GM19395 (cell line): Measurements from ENCODE around the gene SIPA1L3.

ENCODE experiments used
- ATAC-seq: cut with Tn5 transposase; IDR thresholded peaks from one replicate; pipeline ENCODE4 v1.9.1; 2021; ENCODE audit warnings: mild to moderate bottlenecking, moderate library complexity; ENCODE audit not compliant: unreplicated experiment

The SIPA1L3 gene

DNA sequence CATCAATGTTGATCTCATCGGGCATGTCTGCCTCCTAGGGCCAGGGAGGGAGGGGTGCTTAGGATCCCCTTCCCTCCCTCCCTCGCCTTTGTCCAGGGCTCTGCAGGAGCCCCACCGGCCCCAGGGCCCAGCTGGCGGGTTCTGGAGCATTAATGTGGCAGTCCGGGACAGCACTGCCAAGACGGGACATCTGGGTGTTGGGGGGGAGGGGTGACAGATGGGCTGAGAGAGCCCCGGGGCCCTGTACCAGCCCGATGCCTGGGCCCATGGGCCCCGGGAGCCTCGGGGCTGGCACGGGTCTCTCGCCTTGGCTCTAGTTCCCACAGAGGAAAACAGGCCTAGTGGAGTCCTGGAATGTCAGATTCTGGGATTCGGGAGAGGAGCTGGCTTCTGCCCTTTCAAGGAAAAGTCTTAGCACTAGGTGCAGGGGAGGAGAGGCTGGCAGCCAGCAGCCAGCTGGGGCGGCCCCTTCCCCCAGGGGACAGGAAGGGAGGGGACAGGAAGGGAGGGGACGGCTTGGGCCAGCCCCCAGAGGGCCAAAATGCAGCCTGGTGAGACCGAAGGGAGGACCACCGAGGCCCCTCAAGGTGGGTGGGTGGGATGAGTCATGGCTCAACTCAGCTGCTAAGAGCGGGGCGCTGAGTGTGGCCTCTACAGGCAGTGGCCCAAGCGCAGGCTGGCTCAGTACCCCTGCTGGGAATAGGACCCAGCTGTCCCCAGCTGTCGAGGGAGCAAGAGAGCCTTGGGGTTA lies 346.1 kb downstream of the SIPA1L3 start:
- ATAC-seq, result no peak

DNA sequence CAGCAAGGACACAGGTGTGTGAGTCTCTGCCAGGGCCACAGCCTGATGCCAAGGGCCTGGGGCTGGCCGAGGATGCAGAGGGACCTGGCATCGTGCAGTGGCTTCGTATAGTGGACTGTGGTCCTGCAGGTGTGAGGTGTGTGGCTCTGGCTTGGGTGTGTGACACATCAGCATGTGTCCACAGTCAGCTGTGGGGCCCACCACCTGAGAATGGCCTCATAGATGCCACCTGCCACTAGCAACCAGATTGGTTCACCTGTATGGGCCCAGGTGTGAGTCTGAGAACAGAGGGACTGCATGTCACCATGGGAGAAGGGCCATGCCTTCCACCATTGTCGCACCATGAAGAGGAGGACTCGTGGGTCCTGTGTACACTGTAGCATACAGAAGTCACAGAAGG lies 346.8 kb downstream of the SIPA1L3 start:
- ATAC-seq, result no peak

DNA sequence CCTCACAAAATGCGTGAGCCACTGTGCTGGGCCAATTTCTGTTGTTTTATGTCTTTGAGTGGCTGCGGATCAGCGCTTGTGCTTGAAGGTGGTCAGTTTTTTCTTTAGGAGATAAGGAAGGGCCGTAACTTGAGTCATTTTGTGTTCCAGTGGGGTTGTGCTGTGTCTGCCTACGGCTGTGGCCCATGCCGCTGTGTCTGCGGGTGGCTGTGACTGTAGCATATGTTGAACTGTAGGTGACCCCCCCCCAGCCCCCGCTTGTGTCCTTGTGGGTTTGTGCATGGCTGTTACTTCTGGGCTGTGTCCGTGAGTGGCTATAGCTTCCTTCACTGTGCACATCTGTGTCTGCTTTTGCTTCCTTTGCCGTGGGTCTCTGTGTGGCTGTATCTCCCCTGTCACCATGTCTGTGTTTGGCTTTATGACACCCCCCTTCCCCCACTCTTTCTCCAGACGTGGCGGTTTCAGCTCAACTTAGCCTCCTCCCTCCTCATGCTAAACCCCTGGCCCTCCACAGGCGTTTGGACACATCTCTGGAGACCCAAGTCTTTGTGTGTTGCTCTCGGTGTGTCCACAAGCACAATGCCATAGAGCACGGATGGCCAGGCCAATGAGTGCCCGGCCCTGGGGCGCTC lies 348.5 kb downstream of the SIPA1L3 start:
- ATAC-seq, result no peak
